Liver (tissue), 9 donors: ENCODE data around the gene CRADD. TPM values are rescaled to one million over a fixed set of nuclear protein-coding genes. Genes with fewer than 3 reads are reported as not detected.
"Not testable (repeated sequence)": the region's sequence is repeated elsewhere in the genome, so short reads cannot be mapped to it uniquely, and the experiment has no call there.

ENCODE experiments used
- DNase-seq: peaks from one replicate; pipeline ENCODE4 v3.0.0-alpha.2; 2017; ENCODE audit warnings: low spot score
- H3K27ac ChIP-seq, 2 donors: one replicate each; pipeline ENCODE4 v1.7.0; 2013; ENCODE audit warnings: inconsistent platforms in 2 of 2, low read length in 2 of 2, control low read depth in 1 of 2, low read depth in 1 of 2, mild to moderate bottlenecking in 1 of 2
- H3K27me3 ChIP-seq, 4 donors: one replicate each; pipeline versions ENCODE4 v1.6.1 to v1.7.0; 2013; ENCODE audit warnings: low read length in 3 of 4, inconsistent platforms in 1 of 4, mild to moderate bottlenecking in 1 of 4, moderate library complexity in 1 of 4; ENCODE audit not compliant: control insufficient read depth in 4 of 4, insufficient read depth in 4 of 4
- H3K36me3 ChIP-seq, 4 donors: one replicate each; pipeline versions ENCODE4 v1.6.1 to v1.7.0; 2013; ENCODE audit warnings: low read length in 3 of 4, mild to moderate bottlenecking in 3 of 4, low read depth in 1 of 4, moderate library complexity in 1 of 4; ENCODE audit not compliant: control insufficient read depth in 4 of 4, insufficient read depth in 3 of 4
- H3K4me1 ChIP-seq, 4 donors: one replicate each; pipeline versions ENCODE4 v1.6.1 to v1.7.0; 2013; ENCODE audit warnings: low read length in 3 of 4, mild to moderate bottlenecking in 3 of 4, moderate library complexity in 1 of 4; ENCODE audit not compliant: control insufficient read depth in 4 of 4, insufficient read depth in 4 of 4
- H3K4me3 ChIP-seq, 3 donors: one replicate each; pipeline versions ENCODE4 v1.6.1 to v1.7.0; 2013; ENCODE audit warnings: low read length in 3 of 3, control low read depth in 1 of 3, low read depth in 1 of 3, mild to moderate bottlenecking in 1 of 3
- H3K9ac ChIP-seq, 2 donors: one replicate each; pipeline ENCODE4 v1.7.0; 2013; ENCODE audit warnings: low read length in 2 of 2, mild to moderate bottlenecking in 2 of 2, moderate library complexity in 2 of 2, control low read depth in 1 of 2, low read depth in 1 of 2
- H3K9me3 ChIP-seq, 4 donors: one replicate each; pipeline versions ENCODE4 v1.6.1 to v1.7.0; 2013; ENCODE audit warnings: low read length in 3 of 4; ENCODE audit not compliant: control insufficient read depth in 4 of 4
- EGR1 ChIP-seq, 2 donors: IDR thresholded peaks; 2 replicates each; pipeline ENCODE4 v1.6.1; 2016 to 2018; ENCODE audit warnings: antibody characterized with exemption in 2 of 2, low read depth in 2 of 2
- FOXA1 ChIP-seq: IDR thresholded peaks from 2 replicates; pipeline ENCODE4 v1.6.1; 2016; ENCODE audit warnings: antibody characterized with exemption
- GABPA ChIP-seq, 2 donors: IDR thresholded peaks in 1 of 2; conservative IDR thresholded peaks in 1 of 2; 2 replicates each; pipeline ENCODE4 v1.6.1; 2016; ENCODE audit warnings: antibody characterized with exemption in 2 of 2, mild to moderate bottlenecking in 1 of 2, moderate library complexity in 1 of 2
- HNF4A ChIP-seq, 2 donors: conservative IDR thresholded peaks; 2 replicates each; pipeline ENCODE4 v1.6.1; 2016; ENCODE audit warnings: antibody characterized with exemption in 2 of 2, mild to moderate bottlenecking in 2 of 2
- HNF4G ChIP-seq: IDR thresholded peaks from 2 replicates; pipeline ENCODE4 v1.6.1; 2016; ENCODE audit warnings: antibody characterized with exemption
- NR2F2 ChIP-seq: IDR thresholded peaks from 2 replicates; pipeline ENCODE4 v1.6.1; 2016; ENCODE audit warnings: antibody characterized with exemption
- RAD21 ChIP-seq, 2 donors: IDR thresholded peaks; 2 replicates each; pipeline ENCODE4 v1.6.1; 2016; ENCODE audit warnings: antibody characterized with exemption in 2 of 2, mild to moderate bottlenecking in 2 of 2
- SP1 ChIP-seq: IDR thresholded peaks from 2 replicates; pipeline ENCODE4 v1.6.1; 2018; ENCODE audit warnings: antibody characterized with exemption, mild to moderate bottlenecking
- YY1 ChIP-seq: IDR thresholded peaks from 2 replicates; pipeline ENCODE4 v1.6.1; 2016; ENCODE audit warnings: antibody characterized with exemption, mild to moderate bottlenecking
- ZBTB33 ChIP-seq: IDR thresholded peaks from 2 replicates; pipeline ENCODE4 v1.6.1; 2016; ENCODE audit warnings: antibody characterized with exemption
- WGBS: extraction: QIAGEN DNeasy Blood & Tissue Kit; methylation state at CpG from one replicate; pipeline ENCODE4 v1.1.7; 2013; 5-methylcytosine and 5-hydroxymethylcytosine counted together
- polyA plus RNA-seq, 2 donors: library from polyadenylated mRNA; stranded (reverse) in 1 of 2; unstranded in 1 of 2; fragments of 200-250 nt in 1 of 2; fragments of >200 nt in 1 of 2; fragmentation: Nextera tagmentation in 1 of 2; extraction: Ambion mirVana in 1 of 2; gene quantifications; one replicate each; pipeline versions ENCODE4 v1.2.1 to v1.2.3, GENCODE V29; 2013 to 2015
- total RNA-seq, 2 donors: library from RNA; depleted of rRNA; stranded (reverse); fragments of >200 nt; gene quantifications; one replicate each; pipeline ENCODE4 v1.2.3, GENCODE V29; 2014
- TF ChIP-seq, protein P1 (sequence below): fragments of 150-350 bp; IDR thresholded peaks from 2 replicates; pipeline ENCODE4 v1.5.1; 2017; ENCODE audit warnings: improper control_type of control experiment, low read depth, low read length; ENCODE audit not compliant: missing input control
- donor health status: healthy.
- donor health status: healthy.
- donor health status: healthy.
- donor health status: healthy.
- donor health status: healthy.

CRADD gene
- total and polyA plus RNA-seq, 4 donors, result 19.4 to 48.9 (median 29.6) TPM

- Histone ChIP-seq H3K4me1 (no peaks in the 10 kb centered on the region), H3K36me3 (no peaks in the 10 kb centered on the region), H3K27me3 (no peaks in the 10 kb centered on the region), H3K27ac (no peak overlapping the region), H3K4me3 (no peak overlapping the region), H3K9me3 (no peaks in the 10 kb centered on the region), H3K9ac (no peak overlapping the region)
- TF ChIP-seq HNF4G (no peak), ZBTB33 (no peak), RAD21 (IDR thresholded peaks at IDR 0.05) (no peak), FOXA1 (no peak), YY1 (no peak), SP1 (no peak), NR2F2 (no peak), EGR1 (IDR thresholded peaks at IDR 0.05; ENCODE audit: low read depth in 2 of 2) (no peak), GABPA (IDR thresholded peaks at IDR 0.05 in 1 of 2, conservative IDR thresholded peaks at IDR 0.05 in 1 of 2) (no peak)
- TF ChIP-seq, protein P1, sequence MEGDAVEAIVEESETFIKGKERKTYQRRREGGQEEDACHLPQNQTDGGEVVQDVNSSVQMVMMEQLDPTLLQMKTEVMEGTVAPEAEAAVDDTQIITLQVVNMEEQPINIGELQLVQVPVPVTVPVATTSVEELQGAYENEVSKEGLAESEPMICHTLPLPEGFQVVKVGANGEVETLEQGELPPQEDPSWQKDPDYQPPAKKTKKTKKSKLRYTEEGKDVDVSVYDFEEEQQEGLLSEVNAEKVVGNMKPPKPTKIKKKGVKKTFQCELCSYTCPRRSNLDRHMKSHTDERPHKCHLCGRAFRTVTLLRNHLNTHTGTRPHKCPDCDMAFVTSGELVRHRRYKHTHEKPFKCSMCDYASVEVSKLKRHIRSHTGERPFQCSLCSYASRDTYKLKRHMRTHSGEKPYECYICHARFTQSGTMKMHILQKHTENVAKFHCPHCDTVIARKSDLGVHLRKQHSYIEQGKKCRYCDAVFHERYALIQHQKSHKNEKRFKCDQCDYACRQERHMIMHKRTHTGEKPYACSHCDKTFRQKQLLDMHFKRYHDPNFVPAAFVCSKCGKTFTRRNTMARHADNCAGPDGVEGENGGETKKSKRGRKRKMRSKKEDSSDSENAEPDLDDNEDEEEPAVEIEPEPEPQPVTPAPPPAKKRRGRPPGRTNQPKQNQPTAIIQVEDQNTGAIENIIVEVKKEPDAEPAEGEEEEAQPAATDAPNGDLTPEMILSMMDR, result no peak
- 89% methylated on average over 5 of the region's 5 CpGs for WGBS
- DNase-seq, result peak; percentile 20
These were observed 207.8 kb downstream of the CRADD start for GRCh38 chr12:93884794-93885460.

GRCh38 chr12:93885973-93886532 is 208.9 kb downstream of the CRADD start:
- not testable (repeated sequence) for H3K9ac ChIP-seq, H3K27ac ChIP-seq, H3K4me3 ChIP-seq, DNase-seq, H3K9me3 ChIP-seq, H3K4me1 ChIP-seq, H3K27me3 ChIP-seq, H3K36me3 ChIP-seq
- WGBS, result 98% methylated on average over 7 of the region's 7 CpGs

DNA sequence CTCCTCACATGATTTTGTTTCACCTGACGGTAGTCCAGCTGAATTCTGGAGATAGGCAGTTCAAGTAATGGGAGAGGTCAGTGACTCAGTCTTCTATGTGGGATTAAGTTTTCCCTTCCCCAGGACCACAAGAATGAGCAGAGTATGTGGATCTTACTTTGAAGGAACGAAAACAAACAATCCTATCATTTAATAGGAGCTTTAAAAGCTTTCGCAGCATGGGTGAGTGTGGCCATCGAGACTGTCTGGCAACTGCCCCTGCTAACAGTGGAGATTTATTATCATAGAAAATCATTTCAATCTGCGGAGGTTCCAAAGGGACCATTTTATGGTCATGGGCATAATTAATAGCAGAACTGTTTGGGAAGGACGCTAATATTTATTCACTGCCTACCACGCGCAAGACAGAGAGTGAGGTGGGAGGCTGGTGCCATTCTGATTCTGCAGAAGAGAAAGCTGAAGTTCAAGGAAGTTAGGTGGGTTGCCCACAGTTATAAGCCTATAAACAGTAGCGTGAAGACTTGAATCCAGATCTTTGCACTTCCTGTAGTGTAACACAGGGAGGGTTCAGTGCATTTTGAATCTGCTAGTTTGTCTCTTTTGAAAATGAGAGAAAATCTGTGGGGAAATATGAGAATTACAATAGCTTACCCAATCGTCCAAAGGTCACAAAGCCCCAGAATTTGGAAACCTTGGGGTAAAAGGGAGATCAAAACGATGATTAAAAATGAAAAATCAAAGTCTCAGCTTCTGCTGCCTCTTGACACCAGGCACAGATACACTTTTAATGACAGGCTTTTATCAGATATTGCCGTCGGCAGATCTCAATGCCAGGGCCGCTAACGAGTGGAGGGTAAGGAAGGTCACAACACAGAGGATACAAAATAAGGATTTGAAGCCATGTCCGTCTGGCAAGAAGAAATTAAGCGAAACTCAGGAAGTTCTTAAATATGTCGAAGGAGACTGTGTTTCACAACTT is 209.6 kb downstream of the CRADD start:
- Histone ChIP-seq H3K27ac (no peak overlapping the region), H3K36me3 (no peaks in the 10 kb centered on the region), H3K4me3 (no peak overlapping the region), H3K9ac (no peak overlapping the region), H3K4me1 (no peaks in the 10 kb centered on the region), H3K9me3 (no peaks in the 10 kb centered on the region), H3K27me3 (no peaks in the 10 kb centered on the region)
- TF ChIP-seq NR2F2, result no peak
- TF ChIP-seq HNF4A (conservative IDR thresholded peaks at IDR 0.05), result peak in 1 of 2 donors; percentile 21
- no peak for DNase-seq
- 89% methylated on average over 18 of the region's 18 CpGs for WGBS
